Neutrophil (primary cell): ENCODE data around the gene CTTN.

Experiments used
- H3K27ac ChIP-seq: fragments of 200-600 bp; sonication (generic); 2 replicates; pipeline ENCODE4 v1.5.1; 2016; ENCODE audit warnings: mild to moderate bottlenecking, moderate library complexity
- H3K27me3 ChIP-seq: fragments of 200-600 bp; sonication (generic); 2 replicates; pipeline ENCODE4 v1.6.0; 2016; ENCODE audit warnings: mild to moderate bottlenecking
- H3K36me3 ChIP-seq: fragments of 200-600 bp; sonication (generic); 2 replicates; pipeline ENCODE4 v1.5.1; 2017
- H3K4me1 ChIP-seq, 2 experiments: fragments of 200-600 bp in 1 of 2; sonication (generic) in 1 of 2; 1 replicate in 1 of 2; 2 replicates in 1 of 2; pipeline versions ENCODE4 v1.5.1 to v1.6.1; 2013 to 2016; ENCODE audit warnings: low read depth in 1 of 2, low read length in 1 of 2, mild to moderate bottlenecking in 1 of 2, moderate library complexity in 1 of 2; ENCODE audit not compliant: control insufficient read depth in 1 of 2, insufficient read depth in 1 of 2
- H3K4me3 ChIP-seq, 2 experiments: fragments of 200-600 bp in 1 of 2; sonication (generic) in 1 of 2; 1 replicate in 1 of 2; 2 replicates in 1 of 2; pipeline ENCODE4 v1.5.1; 2013 to 2016; ENCODE audit warnings: low read depth in 1 of 2, low read length in 1 of 2, mild to moderate bottlenecking in 1 of 2, moderate library complexity in 1 of 2
- H3K9me3 ChIP-seq: fragments of 200-600 bp; sonication (generic); 2 replicates; pipeline ENCODE4 v1.5.1; 2016
- TF ChIP-seq, protein P1 (sequence below): fragments of 200-600 bp; sonication (generic); IDR thresholded peaks from 2 replicates; pipeline ENCODE4 v1.5.1; 2016; ENCODE audit warnings: antibody characterized with exemption

The CTTN gene

DNA sequence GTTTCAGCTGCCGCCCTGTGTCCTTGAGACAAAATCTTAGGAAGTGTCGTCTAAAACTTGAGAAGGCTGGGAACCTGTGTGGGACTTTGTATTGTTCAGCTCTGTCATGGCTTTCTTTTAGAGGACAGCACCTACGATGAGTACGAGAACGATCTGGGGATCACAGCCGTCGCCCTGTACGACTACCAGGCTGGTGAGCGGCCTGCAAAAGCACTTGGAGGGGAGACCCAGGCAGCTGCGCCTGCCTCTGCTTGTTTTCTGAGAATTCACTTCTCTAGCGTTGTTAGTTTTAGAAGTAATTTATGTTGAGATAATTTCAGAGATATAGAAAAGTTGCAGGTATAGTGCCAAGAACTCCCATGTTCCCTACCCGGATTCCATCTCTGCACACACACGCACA, 35.2 kb downstream of the CTTN start:
- TF ChIP-seq, protein P1, sequence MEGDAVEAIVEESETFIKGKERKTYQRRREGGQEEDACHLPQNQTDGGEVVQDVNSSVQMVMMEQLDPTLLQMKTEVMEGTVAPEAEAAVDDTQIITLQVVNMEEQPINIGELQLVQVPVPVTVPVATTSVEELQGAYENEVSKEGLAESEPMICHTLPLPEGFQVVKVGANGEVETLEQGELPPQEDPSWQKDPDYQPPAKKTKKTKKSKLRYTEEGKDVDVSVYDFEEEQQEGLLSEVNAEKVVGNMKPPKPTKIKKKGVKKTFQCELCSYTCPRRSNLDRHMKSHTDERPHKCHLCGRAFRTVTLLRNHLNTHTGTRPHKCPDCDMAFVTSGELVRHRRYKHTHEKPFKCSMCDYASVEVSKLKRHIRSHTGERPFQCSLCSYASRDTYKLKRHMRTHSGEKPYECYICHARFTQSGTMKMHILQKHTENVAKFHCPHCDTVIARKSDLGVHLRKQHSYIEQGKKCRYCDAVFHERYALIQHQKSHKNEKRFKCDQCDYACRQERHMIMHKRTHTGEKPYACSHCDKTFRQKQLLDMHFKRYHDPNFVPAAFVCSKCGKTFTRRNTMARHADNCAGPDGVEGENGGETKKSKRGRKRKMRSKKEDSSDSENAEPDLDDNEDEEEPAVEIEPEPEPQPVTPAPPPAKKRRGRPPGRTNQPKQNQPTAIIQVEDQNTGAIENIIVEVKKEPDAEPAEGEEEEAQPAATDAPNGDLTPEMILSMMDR: no peak
- no peaks in the 10 kb centered on the region for H3K36me3 ChIP-seq

DNA sequence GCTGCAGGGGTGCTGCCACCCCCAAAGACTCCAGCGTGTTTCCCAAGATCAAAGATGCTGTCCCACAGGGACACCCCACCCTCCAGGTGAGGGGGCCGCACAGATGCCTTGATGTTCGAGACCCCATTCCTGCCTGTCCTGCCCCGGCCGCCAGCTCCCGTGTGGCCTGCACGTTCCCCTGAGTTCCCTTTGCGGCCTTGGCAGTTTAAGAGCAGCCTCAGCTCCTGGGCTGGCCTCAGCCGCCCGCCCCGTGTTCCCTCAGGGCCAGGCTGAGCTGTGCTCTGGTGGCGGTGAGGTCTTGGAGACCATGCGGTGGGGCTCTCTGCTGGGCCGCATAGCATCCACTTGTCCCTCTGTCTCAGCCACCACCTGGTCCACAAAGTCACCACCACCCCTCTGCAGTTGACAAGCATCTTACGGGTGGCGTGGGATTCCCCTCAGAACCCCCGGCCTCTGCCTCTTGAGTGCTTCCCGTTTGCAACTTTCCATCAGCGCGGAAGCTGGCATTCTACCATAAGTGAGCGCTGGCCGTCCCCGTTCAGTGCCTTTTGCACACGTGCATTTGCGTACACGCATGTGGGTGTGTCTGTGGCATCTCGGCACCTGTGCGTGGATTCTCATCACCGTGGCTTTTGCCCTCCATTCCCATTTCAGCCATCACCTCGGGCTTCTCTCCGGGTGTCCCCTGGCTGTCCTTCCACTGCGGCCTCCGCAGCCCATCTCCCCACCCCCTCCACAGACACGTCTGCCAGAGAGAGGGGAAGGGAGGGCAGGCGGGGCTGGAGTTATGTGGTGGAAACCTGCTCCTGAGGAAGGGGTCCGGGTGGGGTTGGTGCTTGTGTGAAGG, 35.9 kb downstream of the CTTN start:
- TF ChIP-seq, protein P1: no peak
- no peaks in the 10 kb centered on the region for H3K36me3 ChIP-seq

More for the DNA sequence above, 35.2 kb downstream of the CTTN start:
- Histone ChIP-seq H3K4me3 (no peak overlapping the region), H3K9me3 (no peaks in the 10 kb centered on the region), H3K4me1 (no peaks in the 10 kb centered on the region), H3K27ac (no peak overlapping the region), H3K27me3 (peaks cover 75% of the 10 kb centered on the region)

DNA sequence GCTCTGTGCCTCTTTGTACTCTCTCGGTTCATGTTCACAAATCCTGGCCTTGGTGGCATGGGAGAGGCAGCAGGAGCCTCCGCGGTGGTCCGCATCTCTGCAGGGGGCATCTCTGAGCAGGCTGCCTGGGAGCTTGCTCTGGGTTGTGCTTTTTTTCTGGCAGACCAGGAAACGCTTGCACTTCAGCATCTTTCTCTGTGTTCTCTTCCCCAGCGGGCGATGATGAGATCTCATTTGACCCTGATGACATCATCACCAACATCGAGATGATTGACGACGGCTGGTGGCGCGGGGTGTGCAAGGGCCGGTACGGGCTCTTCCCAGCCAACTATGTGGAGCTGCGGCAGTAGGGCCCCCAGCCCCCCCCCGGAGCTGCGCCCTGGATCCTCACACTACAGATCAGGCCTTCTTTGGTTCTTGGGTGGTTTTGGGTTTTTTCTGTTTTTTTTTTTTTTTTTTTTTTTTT, 36.5 kb downstream of the CTTN start:
- Histone ChIP-seq H3K27me3 (peaks cover 75% of the 10 kb centered on the region), H3K4me3 (no peak overlapping the region), H3K9me3 (no peaks in the 10 kb centered on the region), H3K4me1 (no peaks in the 10 kb centered on the region), H3K36me3 (no peaks in the 10 kb centered on the region), H3K27ac (no peak overlapping the region)
- TF ChIP-seq, protein P1: no peak

More for the DNA sequence above, 35.9 kb downstream of the CTTN start:
- no peak overlapping the region for H3K4me3 ChIP-seq
- no peaks in the 10 kb centered on the region for H3K4me1 ChIP-seq
- H3K9me3 ChIP-seq: no peaks in the 10 kb centered on the region
- peaks cover 75% of the 10 kb centered on the region for H3K27me3 ChIP-seq
- H3K27ac ChIP-seq: no peak overlapping the region

DNA sequence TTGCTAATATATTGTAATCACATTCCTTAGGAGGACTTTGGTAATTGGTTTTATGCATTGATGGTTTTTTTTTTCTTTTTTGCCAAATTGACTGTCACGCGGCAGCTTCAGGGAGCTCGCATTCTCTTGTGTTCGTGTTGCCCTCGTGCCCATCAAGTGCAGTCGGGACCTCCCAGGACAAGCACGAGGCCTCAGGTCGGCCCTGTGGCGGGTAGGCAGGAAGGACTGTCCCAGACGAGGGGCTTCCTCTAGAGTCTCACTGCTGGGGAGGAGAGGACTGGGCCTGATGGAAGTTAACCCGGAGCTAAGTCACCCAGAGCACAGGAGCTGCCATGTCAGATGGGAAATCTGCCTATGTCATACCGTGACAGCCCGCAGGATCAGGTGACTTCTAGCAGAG, 37.0 kb downstream of the CTTN start:
- Histone ChIP-seq H3K27me3 (peaks cover 75% of the 10 kb centered on the region), H3K4me1 (no peaks in the 10 kb centered on the region), H3K9me3 (no peaks in the 10 kb centered on the region), H3K27ac (no peak overlapping the region), H3K4me3 (no peak overlapping the region), H3K36me3 (no peaks in the 10 kb centered on the region)
- TF ChIP-seq, protein P1: no peak

DNA sequence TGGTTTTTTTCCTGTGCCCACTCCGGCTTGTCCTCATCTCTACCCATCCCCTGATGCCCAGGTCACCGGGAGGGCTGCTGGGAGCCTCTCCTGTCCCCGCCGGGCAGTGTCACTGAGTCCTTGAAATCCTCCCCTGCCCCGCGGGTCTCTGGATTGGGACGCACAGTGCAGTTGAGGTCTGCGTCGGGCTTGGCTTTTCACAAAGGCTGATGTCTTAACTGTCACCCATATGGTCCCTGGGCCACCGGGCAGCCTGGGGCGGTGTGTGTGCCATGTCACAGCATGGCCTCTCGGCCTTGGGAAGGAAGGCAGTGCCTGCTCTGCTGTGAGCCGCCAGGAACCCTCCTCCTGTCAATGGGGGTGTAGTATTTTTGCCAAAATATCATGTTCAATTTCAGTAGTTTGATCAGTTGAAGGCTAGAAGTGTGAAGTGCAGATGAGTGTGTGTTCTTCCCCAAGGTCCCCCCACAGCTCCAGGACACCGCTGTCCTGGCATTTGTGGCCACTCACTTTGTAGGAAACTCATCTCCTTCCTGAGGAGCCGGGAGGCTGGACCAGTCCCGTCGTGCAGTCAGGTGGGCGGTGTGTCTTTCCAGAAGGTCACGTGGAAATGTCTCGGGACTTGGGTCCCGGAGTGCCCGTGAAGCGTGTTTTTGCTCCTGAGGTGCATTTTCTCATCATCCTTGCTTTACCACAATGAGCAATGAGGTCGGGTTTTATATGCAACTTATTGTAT, 37.6 kb downstream of the CTTN start:
- H3K36me3 ChIP-seq: no peaks in the 10 kb centered on the region
- H3K27ac ChIP-seq: no peak overlapping the region
- peaks cover 69% of the 10 kb centered on the region for H3K27me3 ChIP-seq
- TF ChIP-seq, protein P1: no peak
- H3K9me3 ChIP-seq: no peaks in the 10 kb centered on the region
- no peak overlapping the region for H3K4me3 ChIP-seq
- H3K4me1 ChIP-seq: no peaks in the 10 kb centered on the region
